ENCODE data around the gene SLC9A9.

SLC9A9 gene

GRCh38 chr3:143363949-143364348 is 484.3 kb downstream of the SLC9A9 start:
- no peak overlapping the region for H3K4me3 ChIP-seq (ENCODE audit: low read depth, low read length)
- no peak for TF ChIP-seq CTCF (IDR thresholded peaks at IDR 0.05; ENCODE audit: low read depth, low read length, missing control alignments)
- no peak for DNase-seq (ENCODE audit: low read depth)

GRCh38 chr3:143363276-143363675 is 485.0 kb downstream of the SLC9A9 start:
- TF ChIP-seq CTCF (IDR thresholded peaks at IDR 0.05; ENCODE audit: low read depth, low read length, missing control alignments), result no peak
- no peak overlapping the region for H3K4me3 ChIP-seq (ENCODE audit: low read depth, low read length)
- DNase-seq (ENCODE audit: low read depth), result no peak

GRCh38 chr3:143362115-143362991 is 485.9 kb downstream of the SLC9A9 start:
- no peak overlapping the region for H3K4me3 ChIP-seq (ENCODE audit: low read depth, low read length)
- no peak for DNase-seq (ENCODE audit: low read depth)
- TF ChIP-seq CTCF (IDR thresholded peaks at IDR 0.05; ENCODE audit: low read depth, low read length, missing control alignments), result no peak

- TF ChIP-seq CTCF (IDR thresholded peaks at IDR 0.05; ENCODE audit: low read depth, low read length, missing control alignments), result no peak
- no peak overlapping the region for H3K4me3 ChIP-seq (ENCODE audit: low read depth, low read length)
- DNase-seq (ENCODE audit: low read depth), result no peak
Observed at GRCh38 chr3:143361589-143361988, 486.7 kb downstream of the SLC9A9 start.

- no peak overlapping the region for H3K4me3 ChIP-seq (ENCODE audit: low read depth, low read length)
- no peak for TF ChIP-seq CTCF (IDR thresholded peaks at IDR 0.05; ENCODE audit: low read depth, low read length, missing control alignments)
- DNase-seq (ENCODE audit: low read depth), result no peak
Observed at GRCh38 chr3:143360244-143360643, 488.0 kb downstream of the SLC9A9 start.

- no peak for TF ChIP-seq CTCF (IDR thresholded peaks at IDR 0.05; ENCODE audit: low read depth, low read length, missing control alignments)
- DNase-seq (ENCODE audit: low read depth), result no peak
- H3K4me3 ChIP-seq (ENCODE audit: low read depth, low read length), result no peak overlapping the region
Observed at GRCh38 chr3:143358793-143359491, 489.3 kb downstream of the SLC9A9 start.
